Glutamatergic neuron (in vitro differentiated cells): ENCODE measurements around the gene TTC28. TPM values are rescaled to one million over a fixed set of nuclear protein-coding genes. Genes with fewer than 3 reads are reported as not detected.

Experiments
- DNase-seq: peaks from one replicate; pipeline ENCODE4 v3.0.0; 2022
- H3K27ac Mint-ChIP-seq: one replicate; pipeline ENCODE4 v1.8.0; 2020; ENCODE audit warnings: mild to moderate bottlenecking, mixed read lengths, inconsistent platforms; ENCODE audit not compliant: unreplicated experiment
- H3K27me3 Mint-ChIP-seq: one replicate; pipeline ENCODE4 v1.8.0; 2020; ENCODE audit warnings: mild to moderate bottlenecking, moderate library complexity, mixed read lengths, inconsistent platforms; ENCODE audit not compliant: unreplicated experiment
- H3K36me3 Mint-ChIP-seq: one replicate; pipeline ENCODE4 v1.8.0; 2020; ENCODE audit warnings: mild to moderate bottlenecking, mixed read lengths, inconsistent platforms; ENCODE audit not compliant: unreplicated experiment
- H3K4me1 Mint-ChIP-seq: one replicate; pipeline ENCODE4 v1.8.0; 2020; ENCODE audit warnings: mild to moderate bottlenecking, low read depth, mixed read lengths, inconsistent platforms; ENCODE audit not compliant: unreplicated experiment
- H3K4me3 Mint-ChIP-seq: one replicate; pipeline ENCODE4 v1.8.0; 2020; ENCODE audit warnings: mild to moderate bottlenecking, mixed read lengths, inconsistent platforms; ENCODE audit not compliant: unreplicated experiment
- H3K9me3 Mint-ChIP-seq: one replicate; pipeline ENCODE4 v1.8.0; 2020; ENCODE audit warnings: mild to moderate bottlenecking, moderate library complexity, mixed read lengths, inconsistent platforms; ENCODE audit not compliant: unreplicated experiment
- CTCF ChIP-seq: fragments of 200-600 bp; sonication (generic); IDR thresholded peaks from one replicate; pipeline ENCODE4 v1.5.0; 2021; ENCODE audit not compliant: partially characterized antibody, unreplicated experiment
- total RNA-seq: library from RNA; stranded (reverse); fragmentation: NEBNext Ultra II Directional; extraction: Animal tissue kit (Norgen Biotek cat#: 25700); gene quantifications from one replicate; pipeline ENCODE4 v1.2.1, GENCODE V29; 2021; ENCODE audit not compliant: unreplicated experiment

Gene TTC28
- total RNA-seq, 1 donor from 2014 or later = 55.6 TPM

GRCh38 chr22:28025866-28026575 is 653.6 kb downstream of the TTC28 start:
- peaks cover 24% of the 10 kb centered on the region for H3K4me1 Mint-ChIP-seq

DNA sequence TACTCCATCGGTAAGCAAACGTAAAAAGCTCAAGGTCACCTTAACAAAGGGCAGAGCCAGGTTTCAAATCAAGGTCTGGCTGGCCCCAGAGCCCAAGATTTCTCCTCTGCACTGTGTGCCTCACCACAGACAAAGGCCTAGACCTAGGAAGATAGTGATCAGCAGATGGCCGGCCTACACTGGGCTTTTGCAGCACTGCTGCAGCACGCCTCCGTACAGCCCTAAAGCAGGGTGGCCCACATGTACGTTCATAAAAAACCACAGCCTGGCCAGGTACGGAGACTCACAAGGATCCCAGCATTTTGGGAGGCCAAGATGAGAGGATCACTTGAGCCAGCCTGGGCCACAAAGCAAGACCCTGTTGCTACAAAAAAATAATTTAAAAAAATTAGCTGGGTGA is 654.3 kb downstream of the TTC28 start:
- no peak for DNase-seq
- peaks cover 25% of the 10 kb centered on the region for H3K4me1 Mint-ChIP-seq
- H3K4me3 Mint-ChIP-seq = no peak overlapping the region
- no peak for TF ChIP-seq CTCF
- H3K27ac Mint-ChIP-seq = no peak overlapping the region
- H3K36me3 Mint-ChIP-seq = no peaks in the 10 kb centered on the region
- H3K27me3 Mint-ChIP-seq = peaks cover 18% of the 10 kb centered on the region
- H3K9me3 Mint-ChIP-seq = peaks cover 15% of the 10 kb centered on the region

More at GRCh38 chr22:28025866-28026575, 653.6 kb downstream of the TTC28 start:
- peaks cover 11% of the 10 kb centered on the region for H3K27me3 Mint-ChIP-seq
- peaks cover 10% of the 10 kb centered on the region for H3K9me3 Mint-ChIP-seq
- H3K27ac Mint-ChIP-seq = no peak overlapping the region
- H3K4me3 Mint-ChIP-seq = no peak overlapping the region
- no peaks in the 10 kb centered on the region for H3K36me3 Mint-ChIP-seq
- no peak for TF ChIP-seq CTCF
- DNase-seq = no peak

GRCh38 chr22:28024422-28024888 is 655.2 kb downstream of the TTC28 start:
- peaks cover 22% of the 10 kb centered on the region for H3K9me3 Mint-ChIP-seq
- H3K4me3 Mint-ChIP-seq = no peak overlapping the region
- no peak for TF ChIP-seq CTCF
- H3K36me3 Mint-ChIP-seq = no peaks in the 10 kb centered on the region
- peaks cover 26% of the 10 kb centered on the region for H3K27me3 Mint-ChIP-seq
- H3K27ac Mint-ChIP-seq = no peak overlapping the region
- peaks cover 30% of the 10 kb centered on the region for H3K4me1 Mint-ChIP-seq
- DNase-seq = no peak

DNA sequence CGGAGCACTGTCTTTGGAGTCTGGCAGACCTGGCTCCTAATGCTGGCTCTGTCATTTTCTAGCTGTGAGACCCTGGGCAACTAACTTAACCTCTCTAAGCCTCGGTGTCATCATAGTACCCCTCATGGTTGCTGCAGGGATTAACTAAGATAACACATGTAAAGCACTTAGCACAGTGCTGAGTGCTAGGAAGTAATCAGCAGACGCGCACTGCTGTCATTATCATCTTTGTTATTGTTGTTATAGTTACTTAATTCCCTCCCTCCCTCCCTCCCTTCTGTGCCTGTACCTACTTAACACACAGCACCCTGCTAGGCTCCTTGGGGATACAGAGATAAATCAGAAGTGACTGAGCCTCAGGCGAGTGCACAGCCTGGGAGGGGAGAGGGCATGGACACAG is 655.9 kb downstream of the TTC28 start:
- Mint-ChIP-seq H3K27ac (no peak overlapping the region), H3K36me3 (no peaks in the 10 kb centered on the region), H3K9me3 (peaks cover 22% of the 10 kb centered on the region), H3K4me1 (peaks cover 33% of the 10 kb centered on the region), H3K4me3 (no peak overlapping the region), H3K27me3 (peaks cover 26% of the 10 kb centered on the region)
- no peak for DNase-seq
- no peak for TF ChIP-seq CTCF

DNA sequence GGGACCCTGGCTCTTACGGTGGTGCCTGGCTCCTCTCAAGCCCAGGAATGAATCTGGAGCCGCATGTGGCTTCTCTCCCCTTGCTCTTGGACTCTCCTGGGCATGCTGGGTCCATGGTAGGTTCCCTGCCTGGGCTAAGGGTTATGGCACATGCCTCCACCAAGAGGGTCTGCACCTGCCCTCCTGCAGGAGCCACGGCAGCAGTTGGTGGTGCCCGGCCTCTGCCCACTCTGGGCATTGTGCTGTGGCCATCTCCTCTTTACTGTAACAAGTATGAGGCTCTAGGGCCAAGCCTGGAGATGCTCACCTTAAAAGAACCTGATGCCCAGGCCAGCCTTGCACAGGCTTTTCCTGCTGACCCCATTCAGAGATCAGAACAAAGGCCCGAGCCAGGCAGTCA is 656.6 kb downstream of the TTC28 start:
- Mint-ChIP-seq H3K27me3 (peaks cover 26% of the 10 kb centered on the region), H3K27ac (no peak overlapping the region), H3K36me3 (no peaks in the 10 kb centered on the region), H3K9me3 (peaks cover 22% of the 10 kb centered on the region), H3K4me1 (peaks cover 35% of the 10 kb centered on the region), H3K4me3 (no peak overlapping the region)
- no peak for TF ChIP-seq CTCF
- no peak for DNase-seq
